GM21526 (cell line): ENCODE data around the gene CCDC54.

Experiments used
- ATAC-seq: cut with Tn5 transposase; IDR thresholded peaks from one replicate; pipeline ENCODE4 v1.9.1; 2021; ENCODE audit warnings: moderate library complexity; ENCODE audit not compliant: unreplicated experiment, low FRiP score

The CCDC54 gene

GRCh38 chr3:107387555-107387954 lies 10.3 kb downstream of the CCDC54 start:
- no peak for ATAC-seq

DNA sequence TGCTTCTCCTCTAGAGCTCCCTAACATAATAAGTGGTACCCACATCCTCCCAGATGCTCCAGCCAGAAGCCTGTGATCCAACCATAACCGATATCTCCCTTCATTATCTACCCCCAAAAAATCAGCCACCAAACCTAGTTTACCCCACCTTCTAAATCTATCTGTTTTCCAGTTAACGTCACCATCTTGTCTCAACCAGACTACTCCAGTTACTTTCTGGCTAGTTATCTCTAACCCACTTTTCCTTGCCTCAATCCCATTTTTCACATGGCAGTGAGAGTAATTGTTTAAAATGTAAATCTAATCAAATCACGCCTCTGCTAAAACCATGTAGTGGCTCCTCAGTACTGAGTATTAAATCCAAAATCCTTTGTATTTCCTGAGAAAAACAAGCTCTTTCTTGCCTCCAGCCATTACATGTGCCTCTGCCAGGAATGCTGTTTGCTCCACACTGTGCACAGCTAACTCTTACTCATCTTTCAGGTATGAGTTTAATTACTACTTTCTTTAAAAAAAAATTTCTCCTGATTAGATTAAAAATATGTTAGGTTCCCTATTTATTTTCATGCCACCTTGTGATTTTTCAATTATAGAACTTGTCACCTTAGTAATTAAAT lies 15.4 kb downstream of the CCDC54 start:
- no peak for ATAC-seq

DNA sequence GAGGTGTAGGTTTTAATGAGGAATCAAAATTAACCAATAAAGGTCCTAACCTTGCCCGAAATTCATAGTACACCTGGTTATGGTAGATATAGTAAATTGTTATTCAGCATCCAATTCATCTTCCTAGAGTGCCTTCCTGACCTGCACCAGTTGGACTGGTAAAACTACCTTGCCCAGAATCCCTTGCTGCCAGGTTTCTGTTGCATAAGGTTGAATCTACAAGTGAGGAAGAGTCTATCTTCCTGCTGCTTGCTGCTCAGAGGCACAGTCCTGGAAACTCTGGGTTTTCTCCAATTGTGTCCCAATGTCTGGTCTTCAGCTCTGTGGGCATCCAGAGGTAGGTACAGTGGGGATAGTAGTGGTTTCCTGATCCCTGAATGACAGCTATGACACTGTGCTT lies 17.3 kb downstream of the CCDC54 start:
- ATAC-seq, result no peak

DNA sequence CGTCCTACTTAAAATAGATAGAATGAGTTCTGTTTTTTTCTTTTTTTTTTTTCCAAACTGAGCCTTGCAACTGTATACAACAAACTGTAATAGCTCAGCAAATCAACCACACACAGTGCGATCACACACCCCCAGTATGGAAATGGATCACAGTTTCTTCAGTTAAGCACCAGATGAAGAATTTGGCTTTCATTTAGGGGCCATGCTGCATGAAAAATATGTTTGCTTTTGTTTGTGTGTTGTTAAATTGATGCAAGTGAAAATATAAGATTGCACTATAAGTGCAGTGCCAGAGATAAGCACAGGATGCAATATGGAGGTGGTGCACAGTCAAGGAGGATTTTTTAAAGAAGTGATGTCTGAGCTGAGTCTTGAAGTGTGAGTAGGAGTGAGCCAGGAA lies 17.8 kb downstream of the CCDC54 start:
- ATAC-seq, result no peak

- ATAC-seq, result no peak
Observed at GRCh38 chr3:107401301-107401700, 24.1 kb downstream of the CCDC54 start.

GRCh38 chr3:107402214-107402613 lies 25.0 kb downstream of the CCDC54 start:
- no peak for ATAC-seq

- no peak for ATAC-seq
Observed at GRCh38 chr3:107404727-107405469, 27.7 kb downstream of the CCDC54 start.

DNA sequence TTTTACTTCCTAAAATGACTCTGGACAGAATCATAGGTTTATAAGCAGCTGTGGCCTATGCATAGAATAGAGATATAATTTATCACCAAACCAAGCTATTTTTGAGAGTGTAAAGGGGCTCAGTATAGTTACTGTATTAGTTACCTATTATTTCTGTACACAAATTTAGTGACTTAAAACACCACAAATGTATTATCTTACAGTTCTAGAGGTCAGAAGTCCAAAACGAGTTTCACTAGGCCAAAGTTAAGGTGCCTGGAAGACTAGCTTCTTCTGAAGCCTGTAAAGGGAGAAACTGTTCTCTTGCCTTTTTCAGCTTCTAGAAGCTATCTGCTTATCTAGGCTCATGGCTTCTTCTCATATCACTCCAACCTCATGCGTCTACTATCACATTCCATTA lies 30.1 kb downstream of the CCDC54 start:
- ATAC-seq, result no peak

DNA sequence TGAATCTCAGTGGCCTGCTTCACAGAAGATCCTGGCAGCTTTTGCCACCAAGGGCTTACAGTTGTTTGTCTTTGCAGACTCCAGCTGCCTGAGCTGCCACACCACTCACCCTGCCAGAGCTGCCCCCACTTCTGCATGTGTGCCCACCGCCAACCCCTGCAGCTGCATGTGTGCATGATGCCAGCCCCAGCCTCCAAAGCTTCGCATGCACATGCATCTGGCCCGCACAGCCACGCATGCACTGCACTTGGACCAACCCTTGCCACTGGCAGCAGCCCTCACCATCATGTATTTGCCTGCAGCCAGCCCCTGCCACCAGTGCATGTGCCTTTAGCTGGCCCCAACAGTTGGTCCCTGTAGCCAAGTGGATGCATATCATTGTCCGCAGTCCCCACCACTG lies 31.3 kb downstream of the CCDC54 start:
- ATAC-seq, result no peak

DNA sequence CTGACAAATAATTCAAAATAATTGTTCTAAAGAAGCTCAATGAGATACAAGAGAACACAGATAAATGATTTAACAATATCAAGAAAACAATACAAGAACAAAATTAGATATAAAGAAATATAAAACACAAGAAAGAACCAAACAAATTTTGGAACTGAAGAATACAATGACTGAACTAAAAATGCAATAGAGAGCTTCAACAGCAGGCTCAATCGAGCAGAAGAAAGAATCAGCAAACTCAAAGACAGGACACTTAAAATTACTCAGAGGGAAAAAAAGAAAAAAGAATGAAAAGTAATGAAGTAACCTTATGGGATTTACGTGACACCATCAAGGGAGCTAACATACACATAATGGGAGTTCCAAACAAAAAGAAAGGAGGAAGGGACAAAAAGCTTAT lies 32.1 kb downstream of the CCDC54 start:
- no peak for ATAC-seq

DNA sequence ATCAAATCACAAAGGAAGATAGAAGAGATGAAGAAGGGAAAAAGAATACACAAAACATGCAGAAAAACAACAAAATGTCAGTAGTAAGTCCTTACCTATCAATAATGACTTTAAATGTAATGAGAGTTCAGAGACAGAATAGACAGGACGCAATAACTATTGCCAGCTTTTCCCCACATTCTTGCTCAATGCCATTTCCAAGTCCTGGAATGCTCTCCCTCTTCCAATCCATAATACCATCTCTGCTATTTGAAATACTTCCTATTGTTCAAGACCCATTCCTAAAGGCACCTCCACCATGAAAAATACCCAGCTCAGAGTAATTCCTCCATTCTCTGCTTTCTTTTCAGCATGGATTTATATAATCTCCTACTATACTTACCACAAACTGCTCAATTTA lies 33.4 kb downstream of the CCDC54 start:
- ATAC-seq, result no peak

GRCh38 chr3:107411056-107411455 lies 33.8 kb downstream of the CCDC54 start:
- ATAC-seq, result no peak

GRCh38 chr3:107411779-107412178 lies 34.5 kb downstream of the CCDC54 start:
- no peak for ATAC-seq

DNA sequence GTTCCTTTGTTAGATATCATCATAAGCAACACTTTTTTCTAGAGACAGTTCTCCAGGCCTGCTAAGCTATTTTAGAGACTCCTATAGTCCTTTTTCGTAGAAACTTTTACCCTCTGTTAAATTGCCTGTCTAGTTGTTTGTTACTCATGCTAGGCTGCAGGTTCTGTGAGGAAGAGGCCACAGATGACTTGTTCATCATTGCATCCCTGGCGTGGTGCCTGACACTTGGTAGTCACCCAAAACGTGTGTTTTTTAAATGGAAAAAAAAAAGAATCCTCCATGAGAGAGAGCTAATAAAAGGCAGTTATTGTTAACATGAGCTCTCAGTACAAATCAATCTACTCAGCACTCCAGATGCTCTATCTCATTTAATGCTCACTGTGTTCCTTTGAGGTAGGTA lies 35.1 kb downstream of the CCDC54 start:
- no peak for ATAC-seq

DNA sequence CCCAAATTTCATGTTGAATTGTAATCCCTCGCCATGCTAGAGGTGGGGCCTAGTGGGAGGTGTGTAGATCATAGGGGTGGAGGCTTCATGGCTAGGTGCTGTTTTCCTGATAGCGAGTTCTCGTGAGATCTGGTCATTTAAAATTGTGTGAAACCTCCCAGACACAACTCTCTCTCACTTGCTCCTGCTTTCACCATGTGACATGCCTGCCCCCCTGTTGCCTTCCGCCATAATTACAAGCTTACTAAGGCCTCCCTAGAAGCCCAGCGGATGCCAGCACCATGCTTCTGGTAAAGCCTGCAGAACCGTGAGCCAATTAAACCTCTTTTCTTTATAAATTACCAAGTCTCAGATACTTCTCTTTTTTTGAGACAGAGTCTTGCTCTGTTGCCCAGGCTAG lies 36.0 kb downstream of the CCDC54 start:
- no peak for ATAC-seq

DNA sequence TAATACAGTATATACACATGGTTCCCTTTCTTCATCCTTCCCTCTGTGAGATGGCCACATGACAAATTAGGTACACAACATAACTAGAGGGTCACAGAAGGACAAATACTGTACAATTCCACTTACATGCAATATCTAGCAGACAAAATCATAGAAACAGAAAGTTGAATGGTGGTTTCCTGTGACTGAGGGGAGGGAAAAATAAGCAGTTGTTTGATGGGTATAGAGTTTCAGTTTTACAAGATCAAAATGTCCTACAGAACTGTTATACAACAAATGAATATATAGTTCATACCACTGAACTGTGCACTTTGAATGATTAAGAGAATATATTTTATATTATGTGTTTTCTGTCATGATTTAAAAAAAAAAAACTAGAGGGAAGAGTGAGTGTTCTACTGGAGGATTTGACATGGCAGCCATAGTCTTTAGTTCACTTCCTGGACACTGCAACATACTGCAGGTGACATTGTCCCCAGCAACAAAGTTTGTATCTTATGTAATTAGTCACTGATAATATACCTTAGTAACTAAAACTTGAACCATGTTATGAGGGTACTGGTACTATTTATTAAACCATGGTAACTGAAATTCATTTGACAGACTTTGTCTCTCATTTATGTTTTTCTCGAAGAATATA lies 37.2 kb downstream of the CCDC54 start:
- ATAC-seq, result peak; percentile 89

- ATAC-seq, result no peak
Observed at GRCh38 chr3:107416138-107416537, 38.9 kb downstream of the CCDC54 start.

GRCh38 chr3:107416886-107417285 lies 39.6 kb downstream of the CCDC54 start:
- no peak for ATAC-seq

DNA sequence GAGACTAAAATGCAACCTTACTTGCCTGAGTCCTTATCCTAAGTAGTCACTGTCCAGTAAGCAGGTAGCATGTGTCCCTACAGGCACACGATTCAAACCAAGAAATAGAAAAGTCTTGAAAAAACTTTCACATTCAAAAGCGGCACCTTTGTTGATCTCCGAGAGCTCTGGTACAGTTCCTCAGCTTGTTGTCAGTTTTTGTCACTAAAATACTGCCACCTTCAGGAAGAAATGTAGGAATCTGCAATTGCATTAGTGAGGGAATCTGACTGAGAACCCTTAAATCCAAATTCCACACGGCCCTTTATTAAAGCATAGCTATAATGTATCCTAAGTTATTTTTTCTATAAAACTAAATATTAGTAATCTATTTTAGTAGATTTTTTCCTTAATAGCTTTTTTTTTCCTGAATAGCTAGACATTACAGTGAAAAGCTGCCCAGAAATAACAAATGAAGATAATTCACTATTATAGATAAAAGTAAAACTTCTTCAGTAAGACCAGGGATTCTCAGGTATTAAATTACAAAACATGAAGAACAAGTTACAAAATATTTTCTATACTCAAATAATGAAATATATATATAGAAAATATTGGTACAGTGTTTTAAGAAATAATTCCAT lies 44.0 kb downstream of the CCDC54 start:
- peak; percentile 84 for ATAC-seq

DNA sequence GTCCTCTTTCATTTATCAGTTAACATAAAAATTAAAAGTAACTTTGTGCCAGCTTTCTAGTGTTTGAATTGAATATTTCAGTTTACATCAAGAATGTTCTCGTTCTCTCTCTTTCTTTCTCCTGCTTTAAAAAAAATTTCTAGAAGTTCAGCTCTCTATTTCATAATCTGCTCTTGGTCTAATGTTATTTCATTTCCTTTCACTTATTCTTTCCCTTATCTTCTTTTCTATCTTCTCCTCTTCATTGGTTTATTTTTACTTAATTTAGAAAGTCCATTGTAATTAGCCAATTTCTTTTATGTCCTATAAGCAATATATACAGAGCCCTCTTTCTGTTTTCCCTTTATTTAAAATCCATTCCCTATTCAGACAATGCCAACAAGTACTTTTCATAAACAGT lies 44.6 kb downstream of the CCDC54 start:
- no peak for ATAC-seq

- no peak for ATAC-seq
Observed at GRCh38 chr3:107425033-107425432, 47.8 kb downstream of the CCDC54 start.

- ATAC-seq, result no peak
Observed at GRCh38 chr3:107426223-107426622, 49.0 kb downstream of the CCDC54 start.
